WTC11 (cell line): ENCODE results near the gene NSMCE1. TPM values are rescaled to one million over a fixed set of nuclear protein-coding genes. Genes with fewer than 3 reads are reported as not detected.

Experiments
- ATAC-seq: fragments of 200-7000 bp; cut with Tn5 transposase; 2 replicates; pipeline ENCODE4 v1.10.0; 2021; ENCODE audit warnings: mild to moderate bottlenecking, moderate library complexity
- Bru-seq: library from RNA; stranded (reverse); fragments of 400-500 nt; gene quantifications from one replicate; lab custom pipeline; 2021; lab: Mats Ljungman, UMichigan
- CTCF ChIA-PET: fragments of 300-600 bp; sonication (Branson Sonifier 250); formaldehyde crosslinking; loops from one replicate; lab custom pipeline; 2021; ENCODE audit warnings: antibody characterized with exemption; lab: Charles Lee
- POLR2A ChIA-PET: fragments of 350-600 bp; sonication (Branson Sonifier 250); formaldehyde crosslinking; loops from one replicate; lab custom pipeline; 2021; ENCODE audit warnings: antibody characterized with exemption; lab: Charles Lee
- DNase-seq: peaks from one replicate; pipeline ENCODE4 v3.0.0; 2021; ENCODE audit warnings: low spot score
- H3K27ac Mint-ChIP-seq: 2 replicates; pipeline ENCODE4 v1.8.0; 2021; ENCODE audit warnings: mixed read lengths
- H3K27me3 Mint-ChIP-seq: 2 replicates; pipeline ENCODE4 v1.8.0; 2021; ENCODE audit warnings: low read depth, mild to moderate bottlenecking, moderate library complexity, mixed read lengths
- H3K36me3 Mint-ChIP-seq: 2 replicates; pipeline ENCODE4 v1.8.0; 2021; ENCODE audit warnings: mixed read lengths
- H3K4me1 Mint-ChIP-seq: 2 replicates; pipeline ENCODE4 v1.8.0; 2022; ENCODE audit warnings: mixed read lengths
- H3K4me3 Mint-ChIP-seq: 2 replicates; pipeline ENCODE4 v1.8.0; 2021; ENCODE audit warnings: mild to moderate bottlenecking, moderate library complexity, mixed read lengths
- H3K9me3 Mint-ChIP-seq: 2 replicates; pipeline ENCODE4 v1.8.0; 2021; ENCODE audit warnings: mixed read lengths
- CDX4 ChIP-seq: fragments of 250-450 bp; sonication (Bioruptor Pico); IDR thresholded peaks from 2 replicates; pipeline ENCODE4 v1.9.0; 2021; ENCODE audit warnings: moderate library complexity, mild to moderate bottlenecking, inconsistent platforms, borderline replicate concordance
- CTCF ChIP-seq: fragments of 200-600 bp; IDR thresholded peaks from 2 replicates; pipeline ENCODE4 v1.8.0; 2022; ENCODE audit warnings: antibody characterized with exemption
- FOXJ3 ChIP-seq: sonication (generic); formaldehyde crosslinking; IDR thresholded peaks from 2 replicates; pipeline ENCODE4 v1.9.0; 2021; ENCODE audit warnings: missing genetic modification reagents, mild to moderate bottlenecking, borderline replicate concordance
- FOXP1 ChIP-seq: sonication (generic); formaldehyde crosslinking; IDR thresholded peaks from 2 replicates; pipeline ENCODE4 v1.8.0; 2022; ENCODE audit warnings: missing genetic modification reagents, mild to moderate bottlenecking, moderate library complexity, borderline replicate concordance
- JAZF1 ChIP-seq: fragments of 250-450 bp; sonication (Bioruptor Pico); IDR thresholded peaks from 2 replicates; pipeline ENCODE4 v1.9.0; 2021; ENCODE audit warnings: moderate library complexity, mild to moderate bottlenecking, inconsistent platforms
- MAX ChIP-seq: sonication (generic); formaldehyde crosslinking; IDR thresholded peaks from 2 replicates; pipeline ENCODE4 v1.8.0; 2022; ENCODE audit warnings: mild to moderate bottlenecking, missing genetic modification reagents
- MLX ChIP-seq: sonication (generic); formaldehyde crosslinking; IDR thresholded peaks from 2 replicates; pipeline ENCODE4 v1.8.1; 2023; ENCODE audit warnings: mild to moderate bottlenecking, missing genetic modification reagents, moderate library complexity
- NFE2L1 ChIP-seq: sonication (generic); formaldehyde crosslinking; IDR thresholded peaks from 2 replicates; pipeline ENCODE4 v1.8.1; 2023; ENCODE audit warnings: missing genetic modification reagents
- NR1H2 ChIP-seq: sonication (generic); formaldehyde crosslinking; IDR thresholded peaks from 2 replicates; pipeline ENCODE4 v1.9.0; 2021; ENCODE audit warnings: mild to moderate bottlenecking, moderate library complexity, missing genetic modification reagents
- OVOL2 ChIP-seq: fragments of 250-450 bp; sonication (Bioruptor Pico); IDR thresholded peaks from 2 replicates; pipeline ENCODE4 v1.9.0; 2021; ENCODE audit warnings: mild to moderate bottlenecking, borderline replicate concordance
- SMAD3 ChIP-seq: sonication (generic); formaldehyde crosslinking; IDR thresholded peaks from 2 replicates; pipeline ENCODE4 v1.8.0; 2022; ENCODE audit warnings: missing genetic modification reagents, mild to moderate bottlenecking, borderline replicate concordance
- SP1 ChIP-seq: sonication (generic); formaldehyde crosslinking; conservative IDR thresholded peaks from 2 replicates; pipeline ENCODE4 v1.8.1; 2022; ENCODE audit warnings: missing genetic modification reagents
- TCF7 ChIP-seq: sonication (generic); formaldehyde crosslinking; IDR thresholded peaks from 2 replicates; pipeline ENCODE4 v1.8.0; 2022; ENCODE audit warnings: mild to moderate bottlenecking, low read depth, missing genetic modification reagents, moderate library complexity
- ZBTB21 ChIP-seq: sonication (generic); formaldehyde crosslinking; IDR thresholded peaks from 2 replicates; pipeline ENCODE4 v1.8.1; 2023; ENCODE audit warnings: mild to moderate bottlenecking, missing genetic modification reagents, borderline replicate concordance
- ZBTB43 ChIP-seq: sonication (generic); formaldehyde crosslinking; IDR thresholded peaks from 2 replicates; pipeline ENCODE4 v1.8.1; 2023; ENCODE audit warnings: mild to moderate bottlenecking, missing genetic modification reagents
- ZNF281 ChIP-seq: sonication (generic); formaldehyde crosslinking; IDR thresholded peaks from 2 replicates; pipeline ENCODE4 v1.8.0; 2023; ENCODE audit warnings: mild to moderate bottlenecking, missing genetic modification reagents
- ZNF317 ChIP-seq: sonication (generic); formaldehyde crosslinking; IDR thresholded peaks from 2 replicates; pipeline ENCODE4 v1.8.1; 2023; ENCODE audit warnings: low read depth, mild to moderate bottlenecking, moderate library complexity, missing genetic modification reagents, borderline replicate concordance
- ZNF396 ChIP-seq: fragments of 250-450 bp; sonication (Bioruptor Pico); IDR thresholded peaks from 2 replicates; pipeline ENCODE4 v1.8.0; 2021; ENCODE audit warnings: mild to moderate bottlenecking, moderate library complexity, borderline replicate concordance
- ZNF416 ChIP-seq: fragments of 250-450 bp; sonication (Bioruptor Pico); IDR thresholded peaks from 2 replicates; pipeline ENCODE4 v1.9.0; 2021; ENCODE audit warnings: mild to moderate bottlenecking, inconsistent platforms
- ZNF512 ChIP-seq: sonication (generic); formaldehyde crosslinking; IDR thresholded peaks from 2 replicates; pipeline ENCODE4 v1.8.1; 2022; ENCODE audit warnings: missing genetic modification reagents, borderline replicate concordance
- ZSCAN18 ChIP-seq: fragments of 250-450 bp; sonication (Bioruptor Pico); IDR thresholded peaks from 2 replicates; pipeline ENCODE4 v2.1.2; 2022; ENCODE audit warnings: mild to moderate bottlenecking, moderate library complexity
- long read RNA-seq, 3 experiments: library from RNA in 1 of 3; library from capped mRNA in 1 of 3; library from polyadenylated mRNA in 1 of 3; unstranded in 2 of 3; stranded (forward) in 1 of 3; transcript quantifications; one replicate each; pipeline ENCODE4 v2.0.0, GENCODE V29; 2021
- total RNA-seq: library from RNA; stranded (reverse); gene quantifications from 3 replicates; pipeline ENCODE4 v1.2.3, GENCODE V29; 2021

NSMCE1 gene
- total RNA-seq (29.4 to 44.8 TPM (median 43.8 TPM) in 3 replicates), Bru-seq, nascent RNA (percentile 53 among the genes with signal in this experiment)
- long read RNA-seq, experiment 1, transcript NSMCE1-201 (8 exons, 1,067 nt) = major isoform, 34 of 46 reads
- long read RNA-seq, experiment 1, partial matches to known transcripts = 5 of 46 reads
- long read RNA-seq, experiment 1, other reads (novel, unspliced or antisense) = 7 of 46 reads
- long read RNA-seq, experiment 2, transcript NSMCE1-201 (8 exons, 1,067 nt) = major isoform, 30 of 62 reads
- long read RNA-seq, experiment 2, partial matches to known transcripts = 26 of 62 reads
- long read RNA-seq, experiment 2, other reads (novel, unspliced or antisense) = 6 of 62 reads
- long read RNA-seq, experiment 3, transcript NSMCE1-201 (8 exons, 1,067 nt) = major isoform, 77 of 92 reads
- long read RNA-seq, experiment 3, partial matches to known transcripts = 1 of 92 reads
- long read RNA-seq, experiment 3, other reads (novel, unspliced or antisense) = 14 of 92 reads

GRCh38 chr16:27268376-27269299, at the start of gene NSMCE1:
Gene NSMCE1 (minus strand): TSS chr16:27268772. CDS start chr16:27257570, 11,202 bp downstream.
- Mint-ChIP-seq H3K4me1 (peaks cover 16% of the 10 kb centered on the region), H3K27me3 (peaks cover 4% of the 10 kb centered on the region), H3K9me3 (peaks cover 4% of the 10 kb centered on the region), H3K27ac (peak within 1 kb of the TSS; percentile 69), H3K36me3 (peaks cover 4% of the 10 kb centered on the region; the same call in 1 of the 2 replicates), H3K4me3 (peak within 1 kb of the TSS; percentile 81)
- ChIA-PET CTCF (interaction anchor here (0.7 kb wide), 1 partner anchor 183 kb away, joined by 3 read pairs; no protein-coding TSS in a partner anchor), POLR2A (no interaction called here)
- peak; percentile 96 for DNase-seq
- peak; percentile 95 for ATAC-seq
- TF ChIP-seq JAZF1 (CRISPR knock-in tag) (no peak), FOXJ3 (no peak), NR1H2 (CRISPR knock-in tag) (no peak), ZBTB43 (CRISPR knock-in tag) (no peak), SMAD3 (CRISPR knock-in tag) (no peak), OVOL2 (CRISPR knock-in tag) (no peak), NFE2L1 (CRISPR knock-in tag) (0 out of 2 replicates have a peak, but pooled peaks have one; percentile 34), CTCF (no peak), MLX (no peak), TCF7 (CRISPR knock-in tag) (no peak), FOXP1 (0 out of 2 replicates have a peak, but pooled peaks have one; percentile 35), CDX4 (CRISPR knock-in tag) (no peak), ZBTB21 (CRISPR knock-in tag) (no peak), MAX (CRISPR knock-in tag) (peak; percentile 78), ZNF396 (CRISPR knock-in tag) (no peak), ZNF317 (CRISPR knock-in tag) (no peak), ZSCAN18 (no peak), ZNF512 (CRISPR knock-in tag) (no peak), ZNF416 (CRISPR knock-in tag) (no peak), ZNF281 (CRISPR knock-in tag) (no peak), SP1 (CRISPR knock-in tag) (no peak)
